Adipocyte (in vitro differentiated cells): Measurements from ENCODE around the gene NUTM2B.
"Not testable (repeated sequence)": the region's sequence is repeated elsewhere in the genome, so short reads cannot be mapped to it uniquely, and the experiment has no call there.

Source experiments
- DNase-seq: peaks from one replicate; pipeline ENCODE4 v3.0.0-alpha.2; 2015; ENCODE audit warnings: low read depth
- H3K27me3 ChIP-seq: replicated peaks from 2 replicates; pipeline ENCODE4 v1.7.0; 2013; ENCODE audit warnings: mild to moderate bottlenecking, low read length, moderate library complexity; ENCODE audit not compliant: control insufficient read depth, insufficient read depth
- H3K36me3 ChIP-seq: 2 replicates; pipeline ENCODE4 v1.7.0; 2013; ENCODE audit warnings: low read length, mild to moderate bottlenecking, moderate library complexity; ENCODE audit not compliant: control insufficient read depth, insufficient read depth, severe bottlenecking
- H3K4me1 ChIP-seq: 2 replicates; pipeline ENCODE4 v1.7.0; 2013; ENCODE audit warnings: mild to moderate bottlenecking, low read length, moderate library complexity; ENCODE audit not compliant: control insufficient read depth, insufficient read depth
- H3K4me3 ChIP-seq: 2 replicates; pipeline ENCODE4 v1.7.0; 2013; ENCODE audit warnings: mild to moderate bottlenecking, low read length, moderate library complexity
- H3K9ac ChIP-seq: 2 replicates; pipeline ENCODE4 v1.7.0; 2013; ENCODE audit warnings: mild to moderate bottlenecking, low read length, moderate library complexity
- H3K9me3 ChIP-seq: 2 replicates; pipeline ENCODE4 v1.7.0; 2013; ENCODE audit warnings: mild to moderate bottlenecking, low read length, moderate library complexity; ENCODE audit not compliant: control insufficient read depth

Gene NUTM2B, protein sequence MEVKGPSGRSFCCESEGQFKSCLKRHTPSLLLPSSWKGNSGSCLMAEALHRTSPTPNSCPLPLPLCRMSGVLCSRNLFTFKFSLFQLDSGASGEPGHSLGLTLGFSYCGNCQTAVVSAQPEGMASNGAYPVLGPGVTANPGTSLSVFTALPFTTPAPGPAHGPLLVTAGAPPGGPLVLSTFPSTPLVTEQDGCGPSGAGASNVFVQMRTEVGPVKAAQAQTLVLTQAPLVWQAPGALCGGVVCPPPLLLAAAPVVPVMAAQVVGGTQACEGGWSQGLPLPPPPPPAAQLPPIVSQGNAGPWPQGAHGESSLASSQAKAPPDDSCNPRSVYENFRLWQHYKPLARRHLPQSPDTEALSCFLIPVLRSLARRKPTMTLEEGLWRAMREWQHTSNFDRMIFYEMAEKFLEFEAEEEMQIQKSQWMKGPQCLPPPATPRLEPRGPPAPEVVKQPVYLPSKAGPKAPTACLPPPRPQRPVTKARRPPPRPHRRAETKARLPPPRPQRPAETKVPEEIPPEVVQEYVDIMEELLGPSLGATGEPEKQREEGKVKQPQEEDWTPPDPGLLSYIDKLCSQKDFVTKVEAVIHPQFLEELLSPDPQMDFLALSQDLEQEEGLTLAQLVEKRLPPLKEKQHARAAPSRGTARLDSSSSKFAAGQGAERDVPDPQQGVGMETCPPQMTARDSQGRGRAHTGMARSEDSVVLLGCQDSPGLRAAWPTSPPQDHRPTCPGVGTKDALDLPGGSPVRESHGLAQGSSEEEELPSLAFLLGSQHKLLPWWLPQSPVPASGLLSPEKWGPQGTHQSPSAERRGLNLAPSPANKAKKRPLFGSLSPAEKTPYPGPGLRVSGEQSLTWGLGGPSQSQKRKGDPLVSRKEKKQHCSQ

DNA sequence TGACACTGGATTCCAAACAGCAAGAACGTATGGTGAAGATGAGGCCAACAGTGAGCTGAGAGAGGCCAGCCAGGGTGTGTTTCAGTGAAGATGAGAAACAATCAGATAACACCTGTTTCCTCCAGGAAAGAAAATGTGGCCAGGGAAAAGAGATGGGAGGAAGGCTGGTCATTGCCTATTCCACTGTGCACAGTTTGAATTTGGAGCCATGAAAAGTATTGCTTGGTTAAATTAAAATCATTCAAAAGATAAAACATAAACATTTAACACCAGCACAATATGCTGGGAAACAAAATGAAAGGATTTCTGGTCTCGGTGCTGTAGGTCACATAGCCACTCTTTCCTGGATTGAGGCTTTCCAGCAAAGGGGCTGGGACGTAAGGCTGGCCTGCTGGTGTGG is at the start of gene NUTM2B:
Gene NUTM2B, plus strand, starts transcription at position 301 of the 400 bp plus-strand sequence. CDS start 383 bp downstream, outside the sequence.
- H3K4me3 ChIP-seq = not testable (repeated sequence)

DNA sequence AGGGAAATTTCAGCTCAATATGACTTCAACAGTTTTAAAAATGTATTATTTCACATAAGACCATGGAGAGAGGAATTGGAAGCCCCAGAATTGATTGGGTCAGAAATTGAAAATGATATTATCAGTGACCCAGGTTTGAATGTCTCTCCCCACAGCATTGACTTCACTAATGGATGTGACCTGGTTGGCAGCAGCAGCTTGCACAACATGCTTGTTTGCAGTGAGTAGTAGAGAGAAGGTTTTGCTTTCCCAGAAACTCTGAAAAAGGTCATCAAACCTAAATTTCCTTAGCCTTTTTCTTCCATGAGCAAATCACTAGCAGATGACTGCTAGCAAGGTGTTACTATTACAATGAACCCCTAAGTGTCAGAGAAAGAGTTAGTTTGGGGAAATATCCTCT is 39.7 kb upstream of the NUTM2B start:
- H3K36me3 ChIP-seq, H3K9me3 ChIP-seq, H3K27me3 ChIP-seq, H3K4me3 ChIP-seq, DNase-seq, H3K4me1 ChIP-seq, H3K9ac ChIP-seq: not testable (repeated sequence)

More for the DNA sequence above, at the start of gene NUTM2B:
- not testable (repeated sequence) for DNase-seq, H3K9ac ChIP-seq, H3K27me3 ChIP-seq, H3K9me3 ChIP-seq, H3K4me1 ChIP-seq, H3K36me3 ChIP-seq

DNA sequence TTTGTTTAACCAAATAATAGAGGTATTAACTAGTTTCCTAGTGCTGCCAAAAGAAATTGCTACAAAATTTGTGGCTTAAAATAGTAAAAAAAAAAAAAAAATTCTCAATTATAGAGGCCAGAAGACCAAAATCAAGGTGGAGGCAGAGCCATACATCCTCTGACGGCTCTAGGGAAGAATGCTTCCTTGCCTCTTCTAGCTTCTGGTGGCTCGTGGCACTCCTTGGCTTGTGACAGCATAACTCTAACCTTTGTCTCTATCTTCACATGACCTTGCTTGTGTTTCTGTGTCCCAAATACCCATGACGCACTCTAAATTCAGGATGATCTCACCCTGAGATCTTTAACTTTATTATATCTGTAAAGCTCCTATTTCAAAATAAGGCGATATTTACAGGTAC is 38.3 kb upstream of the NUTM2B start:
- H3K4me1 ChIP-seq, H3K27me3 ChIP-seq, H3K9me3 ChIP-seq, H3K9ac ChIP-seq, H3K36me3 ChIP-seq, DNase-seq, H3K4me3 ChIP-seq: not testable (repeated sequence)

DNA sequence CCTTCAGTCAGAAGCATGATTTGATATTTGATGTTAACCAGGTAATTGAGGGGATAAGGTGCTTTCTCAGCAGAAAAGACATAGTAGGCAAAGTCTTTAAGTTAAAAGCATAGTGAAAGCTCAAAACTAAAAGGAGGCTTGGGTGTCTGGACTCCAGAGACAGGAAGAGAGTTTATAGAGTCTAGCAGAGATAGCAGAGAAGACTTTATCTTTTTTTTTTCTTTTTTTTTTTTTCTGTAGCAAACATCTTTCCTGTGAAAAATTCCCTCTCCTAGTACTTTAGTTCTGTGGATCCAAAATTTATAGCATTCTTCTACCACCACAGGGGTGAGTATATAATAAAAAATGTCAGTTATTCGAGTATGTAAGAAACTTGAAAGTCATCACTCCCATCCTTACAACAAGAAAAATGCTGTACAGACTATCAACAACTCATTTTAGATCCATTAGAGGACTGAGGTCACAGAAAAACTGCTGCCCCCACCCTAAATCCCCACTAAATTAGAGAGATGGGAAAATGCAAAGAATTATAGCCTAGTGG is 33.7 kb upstream of the NUTM2B start:
- not testable (repeated sequence) for H3K9me3 ChIP-seq, H3K4me3 ChIP-seq, DNase-seq, H3K9ac ChIP-seq, H3K36me3 ChIP-seq, H3K4me1 ChIP-seq, H3K27me3 ChIP-seq

DNA sequence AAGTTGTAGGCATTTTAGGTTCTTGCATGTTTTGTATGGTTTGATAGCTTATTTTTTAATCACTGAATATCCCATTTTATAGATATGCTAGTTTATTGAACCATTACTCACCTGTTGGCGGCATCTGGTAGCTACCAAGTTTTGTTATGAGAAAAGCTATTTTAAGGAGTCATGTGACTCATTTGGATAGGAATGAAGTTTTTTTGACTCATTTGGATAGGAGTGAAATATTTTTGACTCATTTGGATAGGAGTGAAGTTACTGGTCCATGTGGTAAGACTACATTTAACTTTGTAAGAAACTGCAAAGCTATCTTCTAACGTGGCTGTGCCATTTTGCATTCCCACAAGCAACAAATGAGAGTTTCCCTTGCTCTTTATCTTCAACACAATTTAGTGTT is 28.1 kb upstream of the NUTM2B start:
- not testable (repeated sequence) for H3K36me3 ChIP-seq, H3K27me3 ChIP-seq, H3K4me1 ChIP-seq, H3K9ac ChIP-seq, H3K9me3 ChIP-seq, H3K4me3 ChIP-seq
- peak; percentile 8 for DNase-seq

DNA sequence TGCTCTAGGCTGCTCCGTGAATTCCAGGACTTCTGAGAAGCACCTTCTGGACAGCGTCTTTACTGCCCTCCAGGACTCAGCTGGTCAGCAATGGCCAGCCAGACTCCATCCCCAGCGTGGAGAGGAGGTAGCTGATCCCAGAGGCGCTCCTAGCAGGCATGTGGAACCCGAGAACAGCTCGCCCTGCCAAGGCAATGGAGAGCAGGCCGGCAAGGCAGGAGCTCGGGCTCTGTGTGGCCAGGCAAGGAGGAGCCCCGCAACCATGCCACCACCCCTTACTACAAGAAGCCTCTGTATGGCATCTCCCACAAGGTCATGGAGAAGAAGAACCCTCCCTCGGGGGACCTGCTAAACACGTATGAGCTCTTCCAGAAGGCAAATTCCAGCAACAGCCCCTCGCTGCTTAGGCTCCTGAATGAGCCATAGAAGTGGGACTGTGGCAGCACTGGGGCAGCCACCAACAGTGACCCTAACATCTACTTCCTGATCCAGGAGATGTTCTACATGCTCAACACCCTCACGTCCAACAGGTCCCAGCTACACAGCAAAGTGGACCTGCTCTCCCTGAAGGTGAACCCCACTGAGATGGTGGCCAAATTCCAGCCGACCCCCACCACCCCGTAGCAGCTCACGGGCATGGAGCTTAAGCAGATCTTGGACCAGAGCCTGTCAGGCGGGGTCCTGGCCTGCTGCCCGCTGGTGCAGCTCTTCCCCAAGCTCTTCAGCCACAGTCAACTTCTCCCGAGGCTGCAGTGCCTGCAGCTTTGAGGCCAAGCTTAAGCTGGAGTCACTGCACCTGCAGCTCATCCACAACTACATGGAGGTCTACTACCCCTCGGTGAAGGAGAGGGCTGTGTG is 19.8 kb upstream of the NUTM2B start:
- H3K27me3 ChIP-seq, H3K9me3 ChIP-seq, H3K9ac ChIP-seq, H3K4me3 ChIP-seq, H3K4me1 ChIP-seq, H3K36me3 ChIP-seq, DNase-seq: not testable (repeated sequence)

DNA sequence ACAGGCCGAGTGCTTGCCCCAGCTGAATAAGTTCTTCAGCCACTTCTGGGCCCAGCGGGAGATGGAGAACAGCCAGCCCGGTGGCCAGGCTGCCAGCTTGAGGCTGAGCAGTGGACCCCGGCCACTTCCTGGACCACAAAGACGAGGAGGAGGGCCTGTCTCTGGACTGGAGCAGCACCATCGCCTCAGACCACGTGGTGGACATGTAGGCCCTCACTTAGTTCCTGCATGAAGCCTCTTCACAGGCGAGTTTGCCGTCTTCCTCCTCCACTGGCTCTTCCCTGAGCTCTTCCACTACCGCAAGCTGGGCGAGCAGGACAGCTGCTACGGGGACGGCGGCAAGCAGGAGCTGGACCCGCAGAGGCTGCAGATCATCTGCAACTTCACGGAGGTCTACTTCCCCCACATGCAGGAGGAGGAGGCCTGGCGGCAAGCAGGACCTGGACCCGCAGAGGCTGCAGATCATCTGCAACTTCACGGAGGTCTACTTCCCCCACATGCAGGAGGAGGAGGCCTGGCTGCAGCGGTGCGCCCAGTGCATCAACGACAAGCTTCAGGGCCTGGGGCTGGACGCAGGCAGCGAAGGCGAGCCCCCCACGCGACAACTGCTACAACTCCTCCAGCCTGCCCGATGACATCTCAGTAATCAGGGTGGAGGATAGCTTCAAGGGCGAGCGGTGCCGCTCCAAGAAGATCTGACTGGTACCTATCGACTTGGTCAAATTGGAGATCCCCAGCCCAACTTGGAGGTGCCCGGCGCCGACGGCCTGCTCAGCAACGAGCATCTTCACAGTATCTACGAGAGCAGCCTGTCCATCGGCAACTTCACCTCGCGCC is 18.9 kb upstream of the NUTM2B start:
- not testable (repeated sequence) for H3K9ac ChIP-seq, H3K36me3 ChIP-seq, H3K27me3 ChIP-seq, H3K4me1 ChIP-seq, DNase-seq, H3K4me3 ChIP-seq, H3K9me3 ChIP-seq

DNA sequence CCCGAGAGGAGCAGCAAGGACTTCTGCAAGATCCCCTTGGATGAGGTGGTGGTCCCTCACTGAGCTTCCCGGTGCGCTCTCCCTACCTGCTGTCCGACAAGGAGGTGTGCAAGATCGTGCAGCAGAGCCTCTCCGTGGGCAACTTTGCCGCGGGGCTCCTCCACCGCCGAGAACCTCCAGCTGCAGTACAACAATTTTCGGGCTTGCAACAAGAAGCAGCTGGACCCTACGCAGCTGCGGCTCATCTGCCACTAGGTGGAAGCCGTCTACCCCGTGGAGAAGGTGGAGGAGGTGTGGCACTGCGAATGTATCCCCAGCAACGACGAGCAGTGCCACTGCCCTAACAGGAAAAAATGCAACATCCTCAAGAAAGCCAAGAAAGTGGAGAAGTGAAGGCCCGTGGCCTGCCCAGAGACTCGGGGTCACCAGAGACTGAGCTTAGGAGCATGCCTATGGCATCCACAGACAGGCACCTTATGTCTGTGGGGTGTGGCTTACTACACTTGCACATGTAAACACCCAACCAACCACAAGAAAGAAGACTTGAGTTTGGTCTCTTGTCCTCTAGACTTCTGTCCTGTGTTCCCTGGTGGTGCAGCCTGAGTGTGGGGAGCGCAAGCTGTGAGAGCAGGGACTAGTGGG is 17.9 kb upstream of the NUTM2B start:
- not testable (repeated sequence) for H3K27me3 ChIP-seq

DNA sequence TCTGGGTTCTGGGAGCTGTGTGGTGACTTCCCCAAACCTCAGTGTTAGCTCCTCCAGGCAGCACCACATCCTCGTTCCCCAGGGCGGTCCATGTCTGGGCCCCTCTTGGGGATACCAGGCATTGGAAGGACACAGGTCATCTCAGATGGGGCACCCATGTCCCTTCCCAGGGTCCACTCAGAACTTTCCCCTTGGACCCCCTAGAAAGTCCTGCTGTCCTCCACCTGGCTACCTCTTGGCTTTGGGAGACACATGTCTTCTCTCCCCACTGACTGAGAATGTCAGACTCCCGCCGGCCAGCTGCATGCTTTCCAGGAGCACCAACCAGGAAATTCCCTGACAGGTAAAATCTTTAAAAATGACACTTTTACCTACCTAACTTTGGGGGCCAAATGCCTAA is 16.4 kb upstream of the NUTM2B start:
- not testable (repeated sequence) for H3K4me3 ChIP-seq, H3K4me1 ChIP-seq, H3K36me3 ChIP-seq, DNase-seq, H3K9ac ChIP-seq, H3K9me3 ChIP-seq, H3K27me3 ChIP-seq

More for the DNA sequence above, 17.9 kb upstream of the NUTM2B start:
- H3K9ac ChIP-seq, DNase-seq, H3K4me3 ChIP-seq, H3K9me3 ChIP-seq, H3K36me3 ChIP-seq, H3K4me1 ChIP-seq: not testable (repeated sequence)
